Ovary (tissue), 9 donors: ENCODE measurements around the gene GABBR2. TPM values are rescaled to one million over a fixed set of nuclear protein-coding genes. Genes with fewer than 3 reads are reported as not detected.

Experiments used
- DNase-seq, 5 donors: peaks; one replicate each; pipeline ENCODE4 v3.0.0-alpha.2; 2019 to 2020
- H3K27ac ChIP-seq, 2 donors: fragments of 200-600 bp; one replicate each; pipeline versions ENCODE4 v1.5.1 to v1.8.0; 2019 to 2022
- H3K27me3 ChIP-seq: fragments of 200-600 bp; one replicate; pipeline ENCODE4 v1.8.0; 2022
- H3K36me3 ChIP-seq: fragments of 200-600 bp; sonication (generic); one replicate; pipeline ENCODE4 v1.5.1; 2019
- H3K4me1 ChIP-seq: one replicate; pipeline ENCODE4 v1.8.1; 2013; ENCODE audit warnings: mild to moderate bottlenecking, moderate library complexity; ENCODE audit not compliant: insufficient read depth
- H3K4me3 ChIP-seq: fragments of 200-600 bp; sonication (generic); one replicate; pipeline ENCODE4 v1.5.1; 2017
- H3K9me3 ChIP-seq, 2 donors: fragments of 200-600 bp in 1 of 2; sonication (generic) in 1 of 2; one replicate each; pipeline versions ENCODE4 v1.5.1 to v1.8.1; 2013 to 2019; ENCODE audit warnings: mild to moderate bottlenecking in 1 of 2, moderate library complexity in 1 of 2
- CTCF ChIP-seq, 3 donors: fragments of 450-650 bp in 2 of 3; fragments of 200-600 bp in 1 of 3; IDR thresholded peaks; one replicate each; pipeline versions ENCODE4 v1.5.1 to v1.8.0; 2016 to 2022; ENCODE audit warnings: antibody characterized with exemption in 3 of 3, mild to moderate bottlenecking in 1 of 3
- EP300 ChIP-seq: sonication (generic); formaldehyde crosslinking; IDR thresholded peaks from one replicate; pipeline ENCODE4 v1.6.1; 2017; ENCODE audit warnings: antibody characterized with exemption
- POLR2A ChIP-seq: fragments of 450-650 bp; IDR thresholded peaks from one replicate; pipeline ENCODE4 v1.6.1; 2017; ENCODE audit warnings: antibody characterized with exemption, mild to moderate bottlenecking, moderate library complexity
- WGBS, 3 donors: extraction: QIAGEN DNeasy Blood & Tissue Kit in 1 of 3; methylation state at CpG; one replicate each; pipeline versions ENCODE4 v1.1.5 to v1.1.7; 2013 to 2017; 5-methylcytosine and 5-hydroxymethylcytosine counted together
- intact Hi-C, 4 donors: fragments of 100-400 bp; cut with DNase I; formaldehyde crosslinking; loops; one replicate each; pipeline versions ENCODE4 v1.11.0 to v1.15.1; 2022 to 2023
- polyA plus RNA-seq, 2 donors: library from polyadenylated mRNA; stranded (reverse); fragments of 200-250 nt in 1 of 2; fragments of 350-450 nt in 1 of 2; fragmentation: Illumina TruSeq in 1 of 2; extraction: RNeasy Lipid Tissue Mini Kit (QIAGEN cat#74804) in 1 of 2; gene quantifications; one replicate each; pipeline ENCODE4 v1.2.3, GENCODE V29; 2013 to 2014
- total RNA-seq, 7 donors: library from RNA; depleted of rRNA in 2 of 7; stranded (reverse); fragments of >200 nt in 2 of 7; fragmentation: NEBNext Ultra II Directional in 3 of 7; extraction: Animal tissue kit (Norgen Biotek cat#: 25700) in 3 of 7; gene quantifications; one replicate each; pipeline versions ENCODE4 v1.1.0 to v1.2.4, GENCODE V29; 2016 to 2023
- donor health status: DM: no; HTN: no; CAD: no; lungs with moderate emphysema.
- donor health status: DM: no; HTN: no; CAD: no.
- donor health status: Bipolar disorder and iron deficiency.
- donor health status: DM: yes; HTN: yes; CAD: no.
- donor health status: DM: no; HTN: no; CAD: no.
- donor health status: DM: yes; HTN: yes; CAD: no.

Gene GABBR2
- total and polyA plus RNA-seq, 9 donors: 0.05 to 0.30 (median 0.22) TPM; not detected in 6

DNA sequence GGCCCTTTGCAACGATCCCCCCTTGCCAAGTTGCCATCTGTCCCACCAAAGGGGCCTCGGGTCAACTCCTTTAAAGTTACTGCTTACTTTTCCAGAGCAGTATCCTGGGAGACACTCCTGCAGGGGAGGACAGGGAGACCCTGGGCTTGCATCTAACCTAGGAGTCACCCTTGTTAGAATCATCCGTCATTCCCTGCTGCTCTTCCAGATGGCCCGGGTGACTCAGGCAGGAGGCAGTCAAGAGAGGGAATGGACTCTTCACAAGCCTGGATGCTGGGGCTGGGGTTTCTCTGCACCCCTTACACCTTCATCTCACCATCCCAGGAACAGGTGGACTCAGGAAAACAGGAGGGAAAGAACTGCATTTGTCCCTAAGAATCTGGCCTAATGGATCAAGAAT lies 175.6 kb downstream of the GABBR2 start:
- H3K9me3 ChIP-seq: peaks cover 0 to 4% of the 10 kb centered on the region in 2 donors
- H3K27ac ChIP-seq: no peak overlapping the region
- no peak overlapping the region for H3K4me3 ChIP-seq
- WGBS, 3 donors: 27 to 44% (median 36%) methylated on average over 4 of the region's 4 CpGs
- H3K27me3 ChIP-seq: no peaks in the 10 kb centered on the region
- H3K36me3 ChIP-seq: no peaks in the 10 kb centered on the region
- no peak for TF ChIP-seq CTCF (IDR thresholded peaks at IDR 0.05)
- no peak for TF ChIP-seq POLR2A
- TF ChIP-seq EP300: no peak
- H3K4me1 ChIP-seq: no peaks in the 10 kb centered on the region
- DNase-seq: no peak
- intact Hi-C loops: no loop called here

DNA sequence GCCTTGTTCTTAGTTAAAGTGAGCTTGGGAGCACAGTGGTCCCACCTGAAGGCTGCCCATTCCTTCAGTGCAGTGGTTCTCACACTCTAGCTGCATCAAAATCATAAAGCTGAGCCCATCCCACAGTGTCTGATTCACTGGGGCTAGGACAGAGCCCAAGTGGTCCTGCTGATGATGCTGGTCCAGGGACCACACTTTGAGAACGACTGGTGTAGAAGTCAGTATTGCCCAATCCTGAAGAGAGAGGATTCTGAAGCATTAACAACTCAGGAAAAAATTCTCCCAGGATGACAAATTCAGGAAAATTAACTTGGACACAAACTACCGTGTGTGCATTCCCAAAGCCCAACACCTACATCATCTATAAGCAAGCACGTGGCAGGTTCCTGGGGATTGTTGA lies 176.2 kb downstream of the GABBR2 start:
- intact Hi-C loops: no loop called here
- no peak for DNase-seq
- TF ChIP-seq POLR2A (no peak), CTCF (IDR thresholded peaks at IDR 0.05) (no peak), EP300 (no peak)
- Histone ChIP-seq H3K27me3 (no peaks in the 10 kb centered on the region), H3K4me1 (no peaks in the 10 kb centered on the region), H3K4me3 (no peak overlapping the region), H3K27ac (no peak overlapping the region), H3K9me3 (peaks cover 0 to 4% of the 10 kb centered on the region in 2 donors), H3K36me3 (no peaks in the 10 kb centered on the region)
- 58 to 78% (median 61%) methylated on average over 3 of the region's 3 CpGs for WGBS, 3 donors

DNA sequence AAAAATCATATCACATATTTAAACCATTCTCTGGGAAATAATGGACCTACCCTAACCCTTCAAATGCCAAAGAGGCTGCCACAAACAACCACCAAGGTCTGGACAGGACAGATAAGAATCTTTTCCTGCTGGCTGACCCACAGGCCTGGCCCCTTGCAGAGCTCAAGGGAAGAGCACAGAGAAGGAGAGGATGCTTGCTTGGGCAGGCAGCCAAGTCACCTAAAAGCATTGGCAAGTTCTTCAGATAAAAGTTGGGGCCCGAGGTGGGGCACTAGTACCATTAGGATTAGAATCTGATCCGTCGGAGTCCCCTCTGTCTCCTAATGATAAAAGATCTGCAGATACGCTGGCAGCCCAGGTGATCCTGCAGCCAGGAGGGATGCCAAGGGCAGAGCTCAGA lies 176.6 kb downstream of the GABBR2 start:
- H3K36me3 ChIP-seq: no peaks in the 10 kb centered on the region
- no peak for DNase-seq
- no peak overlapping the region for H3K27ac ChIP-seq
- 57 to 69% (median 63%) methylated on average over 4 of the region's 4 CpGs for WGBS, 3 donors
- intact Hi-C loops: no loop called here
- H3K9me3 ChIP-seq: peaks cover 0 to 4% of the 10 kb centered on the region in 2 donors
- TF ChIP-seq CTCF (IDR thresholded peaks at IDR 0.05): no peak
- TF ChIP-seq POLR2A: no peak
- TF ChIP-seq EP300: no peak
- H3K4me3 ChIP-seq: no peak overlapping the region
- H3K4me1 ChIP-seq: no peaks in the 10 kb centered on the region
- H3K27me3 ChIP-seq: no peaks in the 10 kb centered on the region

GRCh38 chr9:98530806-98531386 lies 177.8 kb downstream of the GABBR2 start:
- no peak overlapping the region for H3K27ac ChIP-seq
- WGBS, 3 donors: 73 to 83% (median 83%) methylated on average over 6 of the region's 6 CpGs
- no peak overlapping the region for H3K4me3 ChIP-seq
- no peaks in the 10 kb centered on the region for H3K9me3 ChIP-seq
- no peaks in the 10 kb centered on the region for H3K4me1 ChIP-seq
- TF ChIP-seq CTCF (IDR thresholded peaks at IDR 0.05) (no peak), POLR2A (no peak), EP300 (no peak)
- intact Hi-C loops: no loop called here
- no peaks in the 10 kb centered on the region for H3K27me3 ChIP-seq
- no peaks in the 10 kb centered on the region for H3K36me3 ChIP-seq
- DNase-seq: no peak
